HEK293 (cell line): ENCODE measurements around the gene TSPAN3.

ENCODE experiments used
- CTCF ChIA-PET: fragments of 350-600 bp; formaldehyde crosslinking; extraction: SDS; loops from one replicate; lab custom pipeline; 2021; ENCODE audit warnings: antibody characterized with exemption; lab: Yijun Ruan, JAX
- POLR2A ChIA-PET: fragments of 300-600 bp; formaldehyde crosslinking; extraction: SDS; loops from one replicate; lab custom pipeline; 2020; ENCODE audit warnings: antibody characterized with exemption, inconsistent platforms; lab: Yijun Ruan, JAX
- H3K27ac ChIP-seq: fragments of 200-500 bp; sonication (Bioruptor generic); 2 replicates; pipeline ENCODE4 v1.5.1; 2014; ENCODE audit warnings: low read depth, low read length, control low read depth, inconsistent platforms; ENCODE audit errors: extremely low read depth
- H3K36me3 ChIP-seq, 2 experiments: fragments of 200-500 bp in 1 of 2; sonication (Bioruptor generic) in 1 of 2; 1 replicate in 1 of 2; 2 replicates in 1 of 2; pipeline ENCODE4 v1.5.1; 2014 to 2017; ENCODE audit warnings: inconsistent platforms in 2 of 2, low read length in 2 of 2; ENCODE audit not compliant: control insufficient read depth in 2 of 2, insufficient read depth in 1 of 2
- H3K4me1 ChIP-seq: fragments of 200-500 bp; sonication (Bioruptor generic); 2 replicates; pipeline ENCODE4 v1.5.1; 2014; ENCODE audit warnings: mild to moderate bottlenecking, low read length, inconsistent platforms; ENCODE audit not compliant: control insufficient read depth, insufficient read depth
- H3K4me3 ChIP-seq: 2 replicates; pipeline ENCODE4 v1.5.1; 2011; ENCODE audit warnings: low read depth, mild to moderate bottlenecking, control low read depth, low read length, moderate library complexity
- H3K9me3 ChIP-seq: fragments of 200-500 bp; sonication (Bioruptor generic); 2 replicates; pipeline ENCODE4 v1.5.1; 2014; ENCODE audit warnings: low read depth, low read length, inconsistent platforms; ENCODE audit not compliant: control insufficient read depth, insufficient read depth
- GLIS1 ChIP-seq: fragments of 450-650 bp; formaldehyde crosslinking; IDR thresholded peaks from 2 replicates; pipeline ENCODE4 v1.5.1; 2016; ENCODE audit warnings: missing biosample characterization, missing genetic modification characterization
- GLIS2 ChIP-seq: fragments of 450-650 bp; formaldehyde crosslinking; IDR thresholded peaks from 2 replicates; pipeline ENCODE4 v1.5.1; 2016; ENCODE audit warnings: missing biosample characterization, missing genetic modification characterization
- SP7 ChIP-seq: fragments of 450-650 bp; formaldehyde crosslinking; IDR thresholded peaks from 2 replicates; pipeline ENCODE4 v1.5.1; 2016; ENCODE audit warnings: missing biosample characterization, missing genetic modification characterization
- ZBTB17 ChIP-seq: fragments of 450-650 bp; formaldehyde crosslinking; IDR thresholded peaks from 2 replicates; pipeline ENCODE4 v1.5.1; 2016; ENCODE audit warnings: missing biosample characterization, missing genetic modification characterization
- ZFP69B ChIP-seq: fragments of 450-650 bp; formaldehyde crosslinking; IDR thresholded peaks from 2 replicates; pipeline ENCODE4 v1.5.1; 2016; ENCODE audit warnings: missing biosample characterization, missing genetic modification characterization
- ZNF133 ChIP-seq: fragments of 450-650 bp; formaldehyde crosslinking; IDR thresholded peaks from 2 replicates; pipeline ENCODE4 v1.5.1; 2016; ENCODE audit warnings: missing biosample characterization, missing genetic modification characterization
- ZNF175 ChIP-seq: fragments of 450-650 bp; formaldehyde crosslinking; IDR thresholded peaks from 2 replicates; pipeline ENCODE4 v1.5.1; 2016; ENCODE audit warnings: missing biosample characterization, missing genetic modification characterization
- ZNF239 ChIP-seq: fragments of 450-650 bp; formaldehyde crosslinking; IDR thresholded peaks from 2 replicates; pipeline ENCODE4 v1.5.1; 2016; ENCODE audit warnings: missing biosample characterization, missing genetic modification characterization
- ZNF248 ChIP-seq: fragments of 450-650 bp; formaldehyde crosslinking; IDR thresholded peaks from 2 replicates; pipeline ENCODE4 v1.5.1; 2017; ENCODE audit warnings: missing biosample characterization, missing genetic modification characterization
- ZNF292 ChIP-seq: fragments of 450-650 bp; formaldehyde crosslinking; IDR thresholded peaks from 2 replicates; pipeline ENCODE4 v1.5.1; 2016; ENCODE audit warnings: low read depth, missing biosample characterization, missing genetic modification characterization, borderline replicate concordance
- ZNF560 ChIP-seq: fragments of 450-650 bp; formaldehyde crosslinking; IDR thresholded peaks from 2 replicates; pipeline ENCODE4 v1.5.1; 2017; ENCODE audit warnings: missing biosample characterization, missing genetic modification characterization, borderline replicate concordance
- ZNF621 ChIP-seq: fragments of 450-650 bp; formaldehyde crosslinking; IDR thresholded peaks from 2 replicates; pipeline ENCODE4 v1.5.1; 2017; ENCODE audit warnings: missing biosample characterization, missing genetic modification characterization
- ZNF664 ChIP-seq: fragments of 450-650 bp; formaldehyde crosslinking; IDR thresholded peaks from 2 replicates; pipeline ENCODE4 v1.5.1; 2016; ENCODE audit warnings: missing biosample characterization, missing genetic modification characterization
- ZNF677 ChIP-seq: fragments of 450-650 bp; IDR thresholded peaks from 2 replicates; pipeline ENCODE4 v1.5.0; 2018; ENCODE audit warnings: missing biosample characterization, mild to moderate bottlenecking, missing genetic modification characterization, moderate library complexity
- ZSCAN16 ChIP-seq: fragments of 450-650 bp; formaldehyde crosslinking; IDR thresholded peaks from 2 replicates; pipeline ENCODE4 v1.5.1; 2016; ENCODE audit warnings: missing biosample characterization, missing genetic modification characterization
- ZXDB ChIP-seq: fragments of 450-650 bp; formaldehyde crosslinking; IDR thresholded peaks from 2 replicates; pipeline ENCODE4 v1.5.1; 2016; ENCODE audit warnings: missing biosample characterization, missing genetic modification characterization
- TF ChIP-seq, protein P1 (sequence below): fragments of 450-650 bp; formaldehyde crosslinking; IDR thresholded peaks from 2 replicates; pipeline ENCODE4 v1.5.1; 2016; ENCODE audit warnings: missing biosample characterization, missing genetic modification characterization
- TF ChIP-seq, protein P2 (sequence below): fragments of 450-650 bp; formaldehyde crosslinking; optimal IDR thresholded peaks from 2 replicates; pipeline ENCODE3; 2016; ENCODE audit warnings: missing biosample characterization, mild to moderate bottlenecking, missing genetic modification characterization

The TSPAN3 gene

DNA sequence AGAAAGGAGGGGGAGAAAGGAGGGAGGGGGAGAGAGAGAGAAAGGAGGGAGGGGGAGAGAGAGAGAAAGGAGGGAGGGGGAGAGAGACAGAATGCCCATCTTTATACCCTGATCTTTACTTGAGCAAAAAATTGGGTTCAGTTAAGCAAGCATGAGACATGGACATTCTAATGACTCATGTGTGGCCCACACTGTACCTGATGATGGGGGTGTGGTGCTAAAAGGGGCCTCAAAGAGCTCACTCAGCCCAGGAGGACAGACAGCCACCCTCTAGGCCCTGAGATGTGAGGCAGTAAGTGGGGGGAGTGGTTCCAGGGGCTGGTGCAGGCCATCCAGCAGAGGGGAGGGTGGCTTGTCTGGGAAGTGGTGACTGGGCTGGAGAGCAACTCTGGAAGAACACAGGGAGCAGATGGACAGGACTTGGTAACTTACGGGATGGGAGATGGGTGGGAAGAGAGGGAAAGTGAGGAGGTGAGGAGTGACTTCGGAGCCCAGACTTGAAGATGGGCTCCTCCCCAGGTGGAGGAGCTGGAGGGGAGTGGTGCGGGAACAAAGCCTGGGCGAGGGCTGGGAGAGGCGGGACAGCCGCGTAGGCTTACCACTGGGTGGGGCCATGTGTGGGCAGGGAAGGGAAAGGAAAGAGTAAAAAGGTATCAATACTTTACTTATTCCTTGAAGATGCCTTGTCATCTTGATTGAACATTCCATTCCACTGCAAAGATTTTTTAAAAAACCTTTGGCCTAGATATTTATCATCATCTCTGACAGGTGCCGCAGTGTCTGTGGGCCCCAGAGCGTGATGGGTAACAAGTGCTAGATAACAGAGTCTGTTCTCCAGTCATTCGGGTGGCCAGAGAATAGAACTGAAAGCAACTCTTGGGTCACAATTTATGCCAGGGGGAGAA lies 32.3 kb downstream of the TSPAN3 start (continued):
- TF ChIP-seq ZNF621 (tag by site-specific recombination) (no peak), ZNF175 (tag by site-specific recombination) (no peak)

- TF ChIP-seq SP7 (tag by site-specific recombination), result no peak
- TF ChIP-seq ZNF239, result no peak
- no peak for TF ChIP-seq ZNF248 (tag by site-specific recombination)
- no peak overlapping the region for H3K4me3 ChIP-seq
Measured at GRCh38 chr15:77037388-77038209, 33.3 kb downstream of the TSPAN3 start.

DNA sequence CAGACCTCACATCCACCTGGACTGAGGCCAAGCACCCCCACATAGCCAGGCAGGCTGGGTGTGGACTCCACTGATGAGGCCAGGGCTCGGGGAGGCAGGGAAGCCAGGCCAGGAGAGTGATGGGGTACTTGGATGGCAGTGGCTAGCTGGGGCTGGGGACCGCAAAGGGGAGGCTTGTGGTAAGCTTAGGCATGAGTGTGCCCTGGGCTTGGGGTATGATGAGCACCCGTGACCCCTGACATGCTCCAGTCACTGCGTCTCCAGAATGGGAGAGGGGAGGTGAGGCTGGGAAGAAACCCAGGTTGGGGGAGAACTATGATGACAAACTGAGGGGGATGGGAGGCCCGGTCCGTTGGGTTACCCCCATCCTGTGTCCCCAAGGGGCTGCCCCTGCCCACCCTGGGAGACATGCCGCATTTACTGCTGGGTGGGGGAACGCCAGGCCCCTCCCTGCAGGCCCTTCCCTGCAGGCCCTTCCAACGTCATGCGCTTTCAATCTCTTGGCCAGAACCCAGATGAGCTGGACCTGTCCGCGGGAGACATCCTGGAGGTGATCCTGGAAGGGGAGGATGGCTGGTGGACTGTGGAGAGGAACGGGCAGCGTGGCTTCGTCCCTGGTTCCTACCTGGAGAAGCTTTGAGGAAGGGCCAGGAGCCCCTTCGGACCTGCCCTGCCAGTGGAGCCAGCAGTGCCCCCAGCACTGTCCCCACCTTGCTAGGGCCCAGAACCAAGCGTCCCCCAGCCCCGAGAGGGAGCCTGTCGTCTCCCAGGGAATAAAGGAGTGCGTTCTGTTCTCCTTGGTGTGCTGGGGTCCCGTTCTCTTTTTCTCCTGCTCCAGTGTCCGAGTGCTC lies 34.1 kb downstream of the TSPAN3 start:
- CTCF ChIA-PET, result interaction anchor here (0.6 to 3.6 kb wide), 8 partner anchors 8 to 506 kb away, joined by 3 to 35 read pairs (median 8); no protein-coding TSS in a partner anchor
- Histone ChIP-seq H3K36me3 (peaks cover 7 to 22% of the 10 kb centered on the region in 2 experiments; a peak in 2 of 3 replicates), H3K4me3 (no peak overlapping the region)
- TF ChIP-seq ZNF677 (tag by site-specific recombination), result no peak
- TF ChIP-seq GLIS1, result peak; percentile 67
- TF ChIP-seq GLIS2 (tag by site-specific recombination), result 0 out of 2 replicates have a peak, but pooled peaks have one; percentile 21
- TF ChIP-seq, all 188 proteins: peak for 2
- POLR2A ChIA-PET, result interaction anchor here (0.6 kb wide), 1 partner anchor 10 kb away, joined by 5 read pairs; no protein-coding TSS in a partner anchor
- H3K27ac ChIP-seq, result peak overlapping the region; percentile 41; the same call in 1 of the 2 replicates
- no peaks in the 10 kb centered on the region for H3K4me1 ChIP-seq
- H3K9me3 ChIP-seq, result no peaks in the 10 kb centered on the region

More at GRCh38 chr15:77037388-77038209, 33.3 kb downstream of the TSPAN3 start:
- H3K9me3 ChIP-seq, result no peaks in the 10 kb centered on the region
- CTCF ChIA-PET, result interaction anchor here (3.6 kb wide), 1 partner anchor 7 kb away, joined by 35 read pairs; no protein-coding TSS in a partner anchor
- H3K27ac ChIP-seq, result no peak overlapping the region
- H3K4me1 ChIP-seq, result no peaks in the 10 kb centered on the region
- POLR2A ChIA-PET, result interaction anchor here (0.6 kb wide), 1 partner anchor 11 kb away, joined by 5 read pairs; no protein-coding TSS in a partner anchor
- peaks cover 10 to 31% of the 10 kb centered on the region in 2 experiments; a peak in 2 of 3 replicates for H3K36me3 ChIP-seq

DNA sequence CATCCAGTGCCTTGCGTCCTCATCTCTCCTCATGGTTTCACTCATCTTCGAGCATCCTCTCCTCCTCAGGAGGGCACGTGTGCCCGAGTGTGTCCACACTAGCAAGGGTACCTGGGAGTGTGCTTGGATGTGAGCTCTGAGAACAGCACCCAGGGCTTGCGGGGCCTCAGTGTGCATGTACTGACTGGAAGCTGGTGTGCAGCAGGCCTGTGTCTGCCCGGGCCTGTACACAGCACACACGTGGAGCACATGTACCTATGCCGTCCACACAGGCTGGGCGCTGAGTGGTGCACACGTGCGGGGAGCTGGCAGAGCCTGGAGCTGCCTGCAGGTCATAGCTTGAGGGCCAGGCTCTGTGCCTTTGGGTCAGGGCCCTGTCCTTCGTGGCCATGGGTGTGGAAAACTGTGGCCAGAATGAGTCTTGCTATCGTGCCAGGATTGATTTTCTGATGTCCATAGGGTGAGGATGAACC lies 34.9 kb downstream of the TSPAN3 start:
- ChIA-PET POLR2A (no interaction called here), CTCF (interaction anchor here (0.6 to 3.6 kb wide), 13 partner anchors 9 to 1096 kb away, joined by 3 to 35 read pairs (median 4); no protein-coding TSS in a partner anchor)
- Histone ChIP-seq H3K4me3 (no peak overlapping the region), H3K4me1 (no peaks in the 10 kb centered on the region), H3K9me3 (no peaks in the 10 kb centered on the region), H3K27ac (peak overlapping the region; percentile 41; the same call in 1 of the 2 replicates), H3K36me3 (peaks cover 4 to 21% of the 10 kb centered on the region in 2 experiments; a peak in 1 of 3 replicates)
- TF ChIP-seq ZNF292 (tag by site-specific recombination) (no peak), ZXDB (tag by site-specific recombination) (no peak), ZSCAN16 (no peak), ZNF664 (tag by site-specific recombination) (no peak), ZNF133 (tag by site-specific recombination) (no peak), ZNF560 (tag by site-specific recombination) (no peak), ZFP69B (tag by site-specific recombination) (no peak), ZBTB17 (tag by site-specific recombination) (no peak)
- TF ChIP-seq, protein P1, sequence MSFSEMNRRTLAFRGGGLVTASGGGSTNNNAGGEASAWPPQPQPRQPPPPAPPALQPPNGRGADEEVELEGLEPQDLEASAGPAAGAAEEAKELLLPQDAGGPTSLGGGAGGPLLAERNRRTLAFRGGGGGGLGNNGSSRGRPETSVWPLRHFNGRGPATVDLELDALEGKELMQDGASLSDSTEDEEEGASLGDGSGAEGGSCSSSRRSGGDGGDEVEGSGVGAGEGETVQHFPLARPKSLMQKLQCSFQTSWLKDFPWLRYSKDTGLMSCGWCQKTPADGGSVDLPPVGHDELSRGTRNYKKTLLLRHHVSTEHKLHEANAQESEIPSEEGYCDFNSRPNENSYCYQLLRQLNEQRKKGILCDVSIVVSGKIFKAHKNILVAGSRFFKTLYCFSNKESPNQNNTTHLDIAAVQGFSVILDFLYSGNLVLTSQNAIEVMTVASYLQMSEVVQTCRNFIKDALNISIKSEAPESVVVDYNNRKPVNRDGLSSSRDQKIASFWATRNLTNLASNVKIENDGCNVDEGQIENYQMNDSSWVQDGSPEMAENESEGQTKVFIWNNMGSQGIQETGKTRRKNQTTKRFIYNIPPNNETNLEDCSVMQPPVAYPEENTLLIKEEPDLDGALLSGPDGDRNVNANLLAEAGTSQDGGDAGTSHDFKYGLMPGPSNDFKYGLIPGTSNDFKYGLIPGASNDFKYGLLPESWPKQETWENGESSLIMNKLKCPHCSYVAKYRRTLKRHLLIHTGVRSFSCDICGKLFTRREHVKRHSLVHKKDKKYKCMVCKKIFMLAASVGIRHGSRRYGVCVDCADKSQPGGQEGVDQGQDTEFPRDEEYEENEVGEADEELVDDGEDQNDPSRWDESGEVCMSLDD (tag by site-specific recombination), result no peak
- TF ChIP-seq, protein P2, sequence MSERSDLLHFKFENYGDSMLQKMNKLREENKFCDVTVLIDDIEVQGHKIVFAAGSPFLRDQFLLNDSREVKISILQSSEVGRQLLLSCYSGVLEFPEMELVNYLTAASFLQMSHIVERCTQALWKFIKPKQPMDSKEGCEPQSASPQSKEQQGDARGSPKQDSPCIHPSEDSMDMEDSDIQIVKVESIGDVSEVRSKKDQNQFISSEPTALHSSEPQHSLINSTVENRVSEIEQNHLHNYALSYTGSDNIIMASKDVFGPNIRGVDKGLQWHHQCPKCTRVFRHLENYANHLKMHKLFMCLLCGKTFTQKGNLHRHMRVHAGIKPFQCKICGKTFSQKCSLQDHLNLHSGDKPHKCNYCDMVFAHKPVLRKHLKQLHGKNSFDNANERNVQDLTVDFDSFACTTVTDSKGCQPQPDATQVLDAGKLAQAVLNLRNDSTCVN (tag by site-specific recombination), result no peak
